ENCODE results near the gene PAXX. TPM values are rescaled to one million over a fixed set of nuclear protein-coding genes. Genes with fewer than 3 reads are reported as not detected.
A peak's percentile ranks its signal among the peaks of the same experiment; 100 is the strongest.

PAXX gene
- total and polyA plus RNA-seq, 4 donors = 27.8 to 192 (median 41.0) TPM

- ATAC-seq (ENCODE audit: low FRiP score) = no peak
- Histone ChIP-seq H3K27ac (ENCODE audit: low read depth in 1 of 2, low read length in 2 of 2) (no peak overlapping the region), H3K36me3 (ENCODE audit: control insufficient read depth in 1 of 2, insufficient read depth in 2 of 2, low read length in 1 of 2) (no peaks in the 10 kb centered on the region), H3K4me3 (ENCODE audit: low read length in 2 of 2) (no peak overlapping the region), H3K9me3 (ENCODE audit: control insufficient read depth, low read length) (no peaks in the 10 kb centered on the region), H3K4me1 (ENCODE audit: control insufficient read depth in 1 of 2, insufficient read depth in 2 of 2, low read length in 2 of 2) (no peaks in the 10 kb centered on the region), H3K27me3 (ENCODE audit: control insufficient read depth in 1 of 2, insufficient read depth in 2 of 2, low read length in 1 of 2) (no peaks in the 10 kb centered on the region)
- intact Hi-C loops (cut with DNase I) = no loop called here
- WGBS, 2 donors = 87 to 93% methylated on average over 9 of the region's 9 CpGs
- DNase-seq = no peak
Observed at GRCh38 chr9:137038916-137039315, 46.7 kb downstream of the PAXX start.

DNA sequence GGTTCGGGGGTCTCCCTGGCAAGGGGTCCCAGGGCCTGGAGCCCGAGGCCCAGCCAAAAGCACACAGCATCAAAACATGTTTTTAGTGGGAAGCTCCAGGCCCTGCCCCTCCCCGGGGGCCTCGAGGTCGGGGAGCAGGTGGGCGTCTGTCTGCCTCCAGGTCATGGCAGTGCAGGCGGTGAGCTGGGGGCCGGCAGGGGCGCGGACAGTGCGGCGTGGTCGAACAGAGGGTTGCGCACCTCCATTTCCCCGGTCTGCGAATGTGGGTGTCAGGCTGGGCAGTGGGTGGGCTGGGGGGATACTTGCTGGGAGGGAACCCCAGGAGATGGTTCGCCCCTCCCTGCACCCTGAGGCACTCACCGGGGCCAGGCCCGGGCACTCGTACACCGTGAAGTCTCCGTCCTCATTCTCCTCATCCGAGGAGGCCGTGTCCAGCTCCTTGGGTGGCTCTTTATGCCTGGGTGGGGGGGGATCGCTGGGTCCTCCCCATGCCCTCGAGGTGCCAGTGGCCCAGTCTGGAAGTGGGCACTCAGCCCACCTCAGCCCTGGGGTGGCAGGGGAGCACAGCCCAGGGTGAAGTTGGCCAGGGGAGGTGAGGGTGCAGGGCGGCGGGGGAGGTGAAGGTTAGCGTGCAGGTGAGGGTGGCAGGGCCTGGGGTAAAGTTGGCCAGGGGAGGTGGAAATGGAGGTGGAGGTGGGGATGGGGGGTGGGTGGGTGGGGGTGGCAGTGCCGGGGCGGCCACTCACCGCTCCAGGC lies 47.6 kb downstream of the PAXX start:
- Histone ChIP-seq H3K36me3 (ENCODE audit: control insufficient read depth in 1 of 2, insufficient read depth in 2 of 2, low read length in 1 of 2) (no peaks in the 10 kb centered on the region), H3K9me3 (ENCODE audit: control insufficient read depth, low read length) (no peaks in the 10 kb centered on the region), H3K4me3 (ENCODE audit: low read length in 2 of 2) (no peak overlapping the region), H3K27me3 (ENCODE audit: control insufficient read depth in 1 of 2, insufficient read depth in 2 of 2, low read length in 1 of 2) (no peaks in the 10 kb centered on the region), H3K4me1 (ENCODE audit: control insufficient read depth in 1 of 2, insufficient read depth in 2 of 2, low read length in 2 of 2) (no peaks in the 10 kb centered on the region), H3K27ac (ENCODE audit: low read depth in 1 of 2, low read length in 2 of 2) (no peak overlapping the region)
- ATAC-seq (ENCODE audit: low FRiP score) = no peak
- 90 to 92% methylated on average over 30 to 32 of the region's 32 CpGs for WGBS, 2 donors
- intact Hi-C loops (cut with DNase I) = no loop called here
- no peak for DNase-seq

GRCh38 chr9:137040568-137040967 lies 48.3 kb downstream of the PAXX start:
- no peaks in the 10 kb centered on the region for H3K36me3 ChIP-seq (ENCODE audit: control insufficient read depth in 1 of 2, insufficient read depth in 2 of 2, low read length in 1 of 2)
- no peaks in the 10 kb centered on the region for H3K4me1 ChIP-seq (ENCODE audit: control insufficient read depth in 1 of 2, insufficient read depth in 2 of 2, low read length in 2 of 2)
- H3K27me3 ChIP-seq (ENCODE audit: control insufficient read depth in 1 of 2, insufficient read depth in 2 of 2, low read length in 1 of 2) = no peaks in the 10 kb centered on the region
- no peak for DNase-seq
- ATAC-seq (ENCODE audit: low FRiP score) = no peak
- H3K27ac ChIP-seq (ENCODE audit: low read depth in 1 of 2, low read length in 2 of 2) = no peak overlapping the region
- no peaks in the 10 kb centered on the region for H3K9me3 ChIP-seq (ENCODE audit: control insufficient read depth, low read length)
- WGBS, 2 donors = 89% methylated on average over 23 of the region's 23 CpGs
- intact Hi-C loops (cut with DNase I) = no loop called here
- H3K4me3 ChIP-seq (ENCODE audit: low read length in 2 of 2) = no peak overlapping the region

DNA sequence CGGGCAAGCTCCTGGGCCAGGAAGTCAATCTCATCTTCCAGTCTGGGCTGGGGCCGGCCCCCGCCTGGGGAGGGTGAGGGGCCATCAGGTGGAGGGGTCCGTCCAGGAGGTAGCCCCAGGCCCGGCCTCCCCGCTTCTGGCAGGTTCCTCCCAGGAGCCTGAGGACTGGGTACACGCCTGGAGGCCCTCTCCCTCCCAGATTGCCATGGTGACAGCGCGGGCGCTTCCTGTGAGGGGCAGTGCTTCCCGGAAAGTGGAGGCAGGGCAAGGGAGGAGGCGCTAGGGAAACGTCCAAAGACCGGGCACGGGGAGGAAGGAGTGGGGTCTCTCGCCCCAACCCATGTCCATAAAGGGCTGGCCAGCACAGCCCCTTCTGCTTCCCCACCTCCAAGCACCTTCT lies 48.9 kb downstream of the PAXX start:
- DNase-seq = no peak
- H3K36me3 ChIP-seq (ENCODE audit: control insufficient read depth in 1 of 2, insufficient read depth in 2 of 2, low read length in 1 of 2) = no peaks in the 10 kb centered on the region
- no peak overlapping the region for H3K4me3 ChIP-seq (ENCODE audit: low read length in 2 of 2)
- no peaks in the 10 kb centered on the region for H3K27me3 ChIP-seq (ENCODE audit: control insufficient read depth in 1 of 2, insufficient read depth in 2 of 2, low read length in 1 of 2)
- intact Hi-C loops (cut with DNase I) = no loop called here
- no peaks in the 10 kb centered on the region for H3K4me1 ChIP-seq (ENCODE audit: control insufficient read depth in 1 of 2, insufficient read depth in 2 of 2, low read length in 2 of 2)
- H3K9me3 ChIP-seq (ENCODE audit: control insufficient read depth, low read length) = no peaks in the 10 kb centered on the region
- ATAC-seq (ENCODE audit: low FRiP score) = no peak
- no peak overlapping the region for H3K27ac ChIP-seq (ENCODE audit: low read depth in 1 of 2, low read length in 2 of 2)
- WGBS, 2 donors = 71 to 72% methylated on average over 16 of the region's 16 CpGs

DNA sequence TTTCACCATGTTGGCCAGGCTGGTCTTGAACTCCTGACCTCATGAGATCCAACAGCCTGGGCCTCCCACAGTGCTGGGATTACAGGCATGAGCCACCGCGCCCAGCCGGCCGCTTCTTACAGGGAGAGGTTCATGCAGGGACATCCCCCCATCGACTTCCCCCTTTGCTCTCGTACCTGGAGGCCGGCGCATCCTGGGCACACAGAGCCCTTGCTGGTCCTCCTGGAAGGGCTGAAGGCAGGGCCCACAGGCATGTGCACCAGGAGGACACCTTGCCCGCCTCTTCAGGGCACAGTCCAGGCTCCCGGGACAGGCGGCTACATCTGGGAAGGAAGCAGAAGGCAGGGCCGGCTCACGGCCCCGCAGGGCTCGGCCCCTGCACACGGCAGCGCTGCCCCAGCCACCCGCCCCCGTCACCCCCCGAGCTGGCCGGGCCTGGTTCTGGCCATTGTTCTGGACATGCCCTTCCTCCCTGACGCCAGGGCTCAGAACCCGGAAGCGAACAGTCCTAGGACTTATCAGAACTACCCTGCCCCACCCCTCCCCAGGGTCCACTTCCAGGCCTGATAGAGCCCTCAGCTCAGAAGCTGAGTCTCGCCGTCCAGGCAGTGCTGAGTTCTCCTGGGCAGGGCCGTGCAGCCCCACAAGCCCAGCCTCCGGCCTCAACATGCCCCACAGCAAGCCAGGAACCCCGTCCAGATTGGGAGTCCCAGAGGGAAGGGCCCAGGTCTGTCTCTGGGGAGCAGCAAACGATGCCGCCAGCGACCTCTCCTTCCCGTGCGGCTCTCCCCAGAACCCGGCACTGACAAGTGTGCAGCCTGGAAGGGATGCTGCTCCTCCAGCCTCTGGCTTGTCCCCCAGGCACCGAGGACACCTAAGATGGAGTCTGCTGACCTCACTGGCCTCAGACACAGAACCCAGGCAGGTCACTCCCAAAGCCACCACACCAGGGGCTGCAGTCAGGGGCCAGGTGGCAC lies 50.8 kb downstream of the PAXX start:
- H3K27ac ChIP-seq (ENCODE audit: low read depth in 1 of 2, low read length in 2 of 2) = no peak overlapping the region
- WGBS, 2 donors = 86 to 87% methylated on average over 33 to 36 of the region's 36 CpGs

More for the DNA sequence above, 50.8 kb downstream of the PAXX start:
- Histone ChIP-seq H3K9me3 (ENCODE audit: control insufficient read depth, low read length) (no peaks in the 10 kb centered on the region), H3K36me3 (ENCODE audit: control insufficient read depth in 1 of 2, insufficient read depth in 2 of 2, low read length in 1 of 2) (no peaks in the 10 kb centered on the region), H3K4me3 (ENCODE audit: low read length in 2 of 2) (no peak overlapping the region), H3K27me3 (ENCODE audit: control insufficient read depth in 1 of 2, insufficient read depth in 2 of 2, low read length in 1 of 2) (no peaks in the 10 kb centered on the region), H3K4me1 (ENCODE audit: control insufficient read depth in 1 of 2, insufficient read depth in 2 of 2, low read length in 2 of 2) (no peaks in the 10 kb centered on the region)
- peak; percentile 36 for ATAC-seq (ENCODE audit: low FRiP score)
- intact Hi-C loops (cut with DNase I) = no loop called here
- DNase-seq = no peak

Other genes with a start within 250 kb of the PAXX start
Only the 30 nearest of the 39 such genes appear.
- 10 to 100 TPM; 26.6 to 27.0 TPM for gene TMEM141, start 201.1 kb upstream of the PAXX start, total RNA-seq
- 10 to 100 TPM; 57.0 to 95.8 TPM for gene TMEM141, start 201.1 kb upstream of the PAXX start, polyA plus RNA-seq
- gene CCDC183, start 196.1 kb upstream of the PAXX start, total RNA-seq = under 1 TPM; 0.45 to 0.58 TPM
- gene CCDC183, start 196.1 kb upstream of the PAXX start, polyA plus RNA-seq = under 1 TPM; 0.46 to 0.50 TPM
- 10 to 100 TPM; 47.2 to 52.0 TPM for gene RABL6, start 184.5 kb upstream of the PAXX start, total RNA-seq
- 10 to 100 TPM; 31.3 to 76.1 TPM for gene RABL6, start 184.5 kb upstream of the PAXX start, polyA plus RNA-seq
- gene AJM1, start 149.9 kb upstream of the PAXX start, total RNA-seq = 1 to 10 TPM; 6.1 to 6.2 TPM
- gene AJM1, start 149.9 kb upstream of the PAXX start, polyA plus RNA-seq = 10 to 100 TPM in 1 of 2 donors, under 1 TPM in 1; 0.63 to 26.9 TPM
- gene PHPT1, start 143.0 kb upstream of the PAXX start, total RNA-seq = 10 to 100 TPM; 65.6 to 84.1 TPM
- gene PHPT1, start 143.0 kb upstream of the PAXX start, polyA plus RNA-seq = 100 to 1,000 TPM; 129 to 165 TPM
- gene MAMDC4, start 140.1 kb upstream of the PAXX start, total RNA-seq = 1 to 10 TPM; 2.4 to 5.0 TPM
- gene MAMDC4, start 140.1 kb upstream of the PAXX start, polyA plus RNA-seq = 10 to 100 TPM in 1 of 2 donors, 1 to 10 TPM in 1; 2.6 to 19.0 TPM
- gene EDF1, start 126.1 kb upstream of the PAXX start, total RNA-seq = 100 to 1,000 TPM; 193 to 223 TPM
- gene EDF1, start 126.1 kb upstream of the PAXX start, polyA plus RNA-seq = 100 to 1,000 TPM; 421 to 505 TPM
- 10 to 100 TPM in 1 of 2 donors, 1 to 10 TPM in 1; 9.1 to 22.1 TPM for gene TRAF2, start 105.9 kb upstream of the PAXX start, total RNA-seq
- gene TRAF2, start 105.9 kb upstream of the PAXX start, polyA plus RNA-seq = 10 to 100 TPM in 1 of 2 donors, 1 to 10 TPM in 1; 4.8 to 14.0 TPM
- 100 to 1,000 TPM in 1 of 2 donors, 10 to 100 TPM in 1; 92.5 to 107 TPM for gene FBXW5, start 47.7 kb upstream of the PAXX start, total RNA-seq
- gene FBXW5, start 47.7 kb upstream of the PAXX start, polyA plus RNA-seq = 100 to 1,000 TPM; 111 to 191 TPM
- gene C8G, start 47.2 kb upstream of the PAXX start, total RNA-seq = 1 to 10 TPM in 1 of 2 donors, under 1 TPM in 1; 0.90 to 1.1 TPM
- 1 to 10 TPM; 1.8 to 3.1 TPM for gene C8G, start 47.2 kb upstream of the PAXX start, polyA plus RNA-seq
- gene LCN12, start 40.1 kb upstream of the PAXX start, total RNA-seq = 1 to 10 TPM in 1 of 2 donors, under 1 TPM in 1; 0.71 to 1.6 TPM
- 1 to 10 TPM in 1 of 2 donors, not detected in 1; 3.3 TPM for gene LCN12, start 40.1 kb upstream of the PAXX start, polyA plus RNA-seq
- gene PTGDS, start 14.9 kb upstream of the PAXX start, total RNA-seq = 100 to 1,000 TPM; 128 to 145 TPM
- 10 to 100 TPM; 12.2 to 13.9 TPM for gene PTGDS, start 14.9 kb upstream of the PAXX start, polyA plus RNA-seq
- gene LCNL1, start 9.4 kb upstream of the PAXX start, total RNA-seq = 1 to 10 TPM in 1 of 2 donors, under 1 TPM in 1; 0.36 to 1.1 TPM
- gene LCNL1, start 9.4 kb upstream of the PAXX start, polyA plus RNA-seq = under 1 TPM in 1 of 2 donors, not detected in 1; 0.15 TPM
- 1 to 10 TPM; 3.8 to 7.0 TPM for gene CLIC3, start 4.1 kb downstream of the PAXX start, total RNA-seq
- gene CLIC3, start 4.1 kb downstream of the PAXX start, polyA plus RNA-seq = 1 to 10 TPM; 1.6 to 6.7 TPM
- gene ABCA2, start 35.8 kb downstream of the PAXX start, total RNA-seq = 10 to 100 TPM; 27.3 to 60.0 TPM
- 10 to 100 TPM in 1 of 2 donors, 1 to 10 TPM in 1; 9.0 to 48.1 TPM for gene ABCA2, start 35.8 kb downstream of the PAXX start, polyA plus RNA-seq
- under 1 TPM; 0.27 to 0.68 TPM for gene FUT7, start 39.7 kb downstream of the PAXX start, total RNA-seq
- gene FUT7, start 39.7 kb downstream of the PAXX start, polyA plus RNA-seq = not detected
- gene NPDC1, start 53.8 kb downstream of the PAXX start, total RNA-seq = 100 to 1,000 TPM in 1 of 2 donors, 10 to 100 TPM in 1; 99.3 to 217 TPM
- 100 to 1,000 TPM in 1 of 2 donors, 10 to 100 TPM in 1; 26.5 to 190 TPM for gene NPDC1, start 53.8 kb downstream of the PAXX start, polyA plus RNA-seq
- 1 to 10 TPM in 1 of 2 donors, under 1 TPM in 1; 0.16 to 1.7 TPM for gene ENTPD2, start 61.6 kb downstream of the PAXX start, total RNA-seq
- not detected for gene ENTPD2, start 61.6 kb downstream of the PAXX start, polyA plus RNA-seq
- under 1 TPM; 0.26 to 0.60 TPM for gene SAPCD2, start 78.1 kb downstream of the PAXX start, total RNA-seq
- under 1 TPM in 1 of 2 donors, not detected in 1; 0.50 TPM for gene SAPCD2, start 78.1 kb downstream of the PAXX start, polyA plus RNA-seq
- 10 to 100 TPM in 1 of 2 donors, 1 to 10 TPM in 1; 7.9 to 20.6 TPM for gene UAP1L1, start 85.1 kb downstream of the PAXX start, total RNA-seq
- gene UAP1L1, start 85.1 kb downstream of the PAXX start, polyA plus RNA-seq = 10 to 100 TPM in 1 of 2 donors, 1 to 10 TPM in 1; 4.1 to 13.2 TPM
- gene MAN1B1, start 94.6 kb downstream of the PAXX start, total RNA-seq = 10 to 100 TPM; 28.4 to 52.2 TPM
- 100 to 1,000 TPM in 1 of 2 donors, 10 to 100 TPM in 1; 21.2 to 104 TPM for gene MAN1B1, start 94.6 kb downstream of the PAXX start, polyA plus RNA-seq
- 100 to 1,000 TPM in 1 of 2 donors, 10 to 100 TPM in 1; 97.4 to 153 TPM for gene DPP7, start 122.3 kb downstream of the PAXX start, total RNA-seq
- gene DPP7, start 122.3 kb downstream of the PAXX start, polyA plus RNA-seq = 100 to 1,000 TPM in 1 of 2 donors, 10 to 100 TPM in 1; 98.8 to 598 TPM
- not detected for gene GRIN1, start 146.7 kb downstream of the PAXX start, total RNA-seq
- not detected for gene GRIN1, start 146.7 kb downstream of the PAXX start, polyA plus RNA-seq
- gene LRRC26, start 177.6 kb downstream of the PAXX start, total RNA-seq = not detected
- not detected for gene LRRC26, start 177.6 kb downstream of the PAXX start, polyA plus RNA-seq
- not detected for gene TMEM210, start 179.6 kb downstream of the PAXX start, total RNA-seq
- not detected for gene TMEM210, start 179.6 kb downstream of the PAXX start, polyA plus RNA-seq
- 10 to 100 TPM; 38.7 to 54.0 TPM for gene ANAPC2, start 196.1 kb downstream of the PAXX start, total RNA-seq
- gene ANAPC2, start 196.1 kb downstream of the PAXX start, polyA plus RNA-seq = 10 to 100 TPM; 13.3 to 84.5 TPM
- gene SSNA1, start 196.3 kb downstream of the PAXX start, total RNA-seq = 10 to 100 TPM; 30.5 to 37.4 TPM
- 10 to 100 TPM; 77.0 to 87.1 TPM for gene SSNA1, start 196.3 kb downstream of the PAXX start, polyA plus RNA-seq
- gene TPRN, start 208.3 kb downstream of the PAXX start, total RNA-seq = 1 to 10 TPM; 4.3 to 5.9 TPM
- 10 to 100 TPM in 1 of 2 donors, 1 to 10 TPM in 1; 5.5 to 10.8 TPM for gene TPRN, start 208.3 kb downstream of the PAXX start, polyA plus RNA-seq
- gene TMEM203, start 213.2 kb downstream of the PAXX start, total RNA-seq = 10 to 100 TPM; 21.5 to 25.7 TPM
- 10 to 100 TPM; 25.9 to 27.5 TPM for gene TMEM203, start 213.2 kb downstream of the PAXX start, polyA plus RNA-seq
- gene NDOR1, start 213.3 kb downstream of the PAXX start, total RNA-seq = 10 to 100 TPM; 10.0 to 14.2 TPM
- gene NDOR1, start 213.3 kb downstream of the PAXX start, polyA plus RNA-seq = 10 to 100 TPM in 1 of 2 donors, 1 to 10 TPM in 1; 3.0 to 20.4 TPM